Mesenteric fat pad (tissue), 1 donor: Measurements from ENCODE around the gene NRXN3. TPM values are rescaled to one million over a fixed set of nuclear protein-coding genes. Genes with fewer than 3 reads are reported as not detected.

ENCODE experiments used
- DNase-seq: peaks from one replicate; pipeline ENCODE4 v3.0.0-alpha.2; 2020; ENCODE audit warnings: low spot score
- total RNA-seq: library from RNA; stranded (reverse); fragmentation: NEBNext Ultra II Directional; extraction: Animal tissue kit (Norgen Biotek cat#: 25700); gene quantifications from one replicate; pipeline ENCODE4 v1.2.1, GENCODE V29; 2021
- donor health status: DM: yes; HTN: yes; CAD: no.

Gene NRXN3
- total RNA-seq, 1 donor from 2014 or later, result 0.84 TPM

- DNase-seq, result no peak
Measured at GRCh38 chr14:78633752-78634151, 463.6 kb downstream of the NRXN3 start.

GRCh38 chr14:78637489-78637888 is 467.3 kb downstream of the NRXN3 start:
- no peak for DNase-seq

GRCh38 chr14:78637908-78638475 is 467.8 kb downstream of the NRXN3 start:
- no peak for DNase-seq

- no peak for DNase-seq
Measured at GRCh38 chr14:78638926-78639325, 468.8 kb downstream of the NRXN3 start.

- no peak for DNase-seq
Measured at GRCh38 chr14:78644824-78645559, 474.8 kb downstream of the NRXN3 start.

DNA sequence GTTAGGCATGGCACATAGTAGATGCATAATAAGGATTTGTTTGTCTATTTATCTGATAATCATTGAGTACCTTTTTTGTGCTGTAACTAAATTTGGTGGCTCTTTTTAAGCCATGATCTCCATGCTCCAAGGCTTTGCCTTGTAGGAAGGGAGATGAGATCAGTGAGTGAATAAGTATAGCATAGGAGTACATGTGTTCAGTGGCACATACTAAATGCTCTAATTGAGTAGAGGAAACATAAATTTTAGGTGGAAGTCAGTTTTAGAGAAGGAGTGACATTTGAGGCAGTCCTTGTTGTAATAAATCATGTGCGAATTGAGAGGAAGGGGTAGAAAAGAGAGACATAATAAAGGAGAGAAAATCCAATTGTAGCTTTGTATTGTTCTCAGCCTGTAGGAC is 482.6 kb downstream of the NRXN3 start:
- no peak for DNase-seq

DNA sequence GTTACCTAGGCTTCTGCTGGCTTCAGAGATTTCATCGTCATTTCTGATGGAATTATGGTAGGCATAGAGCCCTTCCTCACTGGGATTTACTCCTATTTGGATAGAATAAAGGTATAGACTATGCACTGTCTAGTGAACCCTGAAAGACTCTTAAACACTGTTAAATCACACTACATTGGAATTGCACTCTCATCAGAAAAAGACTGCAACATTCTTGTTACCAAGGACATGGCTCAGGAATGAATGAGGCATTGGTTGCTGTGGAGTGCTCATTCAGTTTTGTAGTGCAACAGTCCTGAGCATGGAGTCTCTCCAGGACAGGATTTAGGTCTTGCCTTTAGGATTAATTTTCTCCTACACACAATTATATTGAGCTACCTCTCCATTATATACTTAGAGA is 483.0 kb downstream of the NRXN3 start:
- DNase-seq, result no peak

DNA sequence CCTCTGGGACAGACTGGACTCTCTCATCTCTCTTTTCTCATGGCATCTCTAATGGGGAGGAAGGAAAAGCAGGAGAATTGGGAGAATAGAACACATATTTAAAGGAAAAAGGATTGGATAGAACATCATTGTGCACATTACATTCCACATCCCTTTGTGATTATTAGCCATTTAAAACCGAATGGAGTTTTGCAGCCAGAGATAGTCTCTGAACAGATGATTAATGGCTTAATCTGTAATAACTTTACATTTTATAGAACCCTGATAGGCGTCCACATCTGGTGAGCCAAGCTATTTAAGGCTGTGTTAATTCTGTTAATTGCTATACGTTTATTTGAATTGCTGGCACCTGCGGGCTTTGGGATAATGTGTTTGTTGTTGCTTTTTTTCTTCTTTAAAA is 487.3 kb downstream of the NRXN3 start:
- no peak for DNase-seq

DNA sequence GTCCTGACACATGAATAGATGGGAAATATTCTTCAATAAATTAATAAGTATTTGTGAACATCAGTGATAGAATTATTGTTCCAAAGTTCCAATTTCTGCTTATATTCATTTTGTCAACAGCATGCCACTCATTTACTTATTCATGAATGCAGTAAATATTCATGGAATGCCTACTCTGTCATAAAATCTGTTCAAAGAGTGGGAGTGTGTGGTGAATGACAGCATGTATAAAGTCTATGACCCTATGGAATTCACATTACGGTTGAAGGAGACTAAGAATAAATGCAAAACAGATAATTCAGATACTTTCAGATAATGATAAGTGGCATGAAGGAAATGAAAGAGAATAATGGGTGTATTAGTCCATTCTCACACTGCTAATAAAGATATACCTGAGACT is 494.7 kb downstream of the NRXN3 start:
- no peak for DNase-seq

GRCh38 chr14:78666336-78667056 is 496.3 kb downstream of the NRXN3 start:
- no peak for DNase-seq

DNA sequence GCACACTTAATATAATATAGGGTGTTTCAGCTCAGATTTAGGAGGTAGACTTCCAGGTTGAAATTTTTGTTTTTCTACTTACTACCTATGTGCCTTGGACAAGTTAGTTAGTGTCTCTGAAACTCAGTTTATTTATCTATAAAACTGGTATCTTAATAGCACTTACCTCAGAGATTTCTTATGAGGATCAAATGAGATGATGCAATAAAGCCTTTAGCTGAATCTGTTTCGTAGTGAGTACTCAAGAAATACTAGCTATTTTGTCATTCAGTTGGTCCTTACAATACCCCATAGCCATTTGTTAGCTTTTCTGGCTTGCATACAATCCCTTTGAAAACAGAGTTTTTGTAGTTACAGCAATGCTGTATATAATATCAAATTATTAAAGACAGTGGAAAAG is 497.0 kb downstream of the NRXN3 start:
- DNase-seq, result no peak

DNA sequence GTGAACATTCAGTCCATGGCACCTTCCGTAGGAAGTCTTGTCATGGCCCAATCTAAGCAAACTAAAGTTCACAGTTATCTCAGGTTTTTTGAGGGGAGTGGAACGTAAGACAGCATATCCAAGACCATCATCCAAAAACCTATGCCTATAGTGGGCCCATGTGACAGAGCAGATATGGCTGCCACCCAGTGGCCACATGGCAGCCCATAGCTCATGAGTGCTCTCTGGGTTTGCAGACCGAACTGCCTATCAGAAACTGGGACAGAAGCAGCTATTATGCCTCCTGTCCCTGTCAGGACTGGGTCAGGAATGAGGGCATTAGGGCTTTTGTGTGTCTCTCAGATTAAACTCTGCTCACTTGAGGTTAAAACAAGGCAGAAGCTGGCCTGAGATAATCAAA is 503.7 kb downstream of the NRXN3 start:
- DNase-seq, result no peak

DNA sequence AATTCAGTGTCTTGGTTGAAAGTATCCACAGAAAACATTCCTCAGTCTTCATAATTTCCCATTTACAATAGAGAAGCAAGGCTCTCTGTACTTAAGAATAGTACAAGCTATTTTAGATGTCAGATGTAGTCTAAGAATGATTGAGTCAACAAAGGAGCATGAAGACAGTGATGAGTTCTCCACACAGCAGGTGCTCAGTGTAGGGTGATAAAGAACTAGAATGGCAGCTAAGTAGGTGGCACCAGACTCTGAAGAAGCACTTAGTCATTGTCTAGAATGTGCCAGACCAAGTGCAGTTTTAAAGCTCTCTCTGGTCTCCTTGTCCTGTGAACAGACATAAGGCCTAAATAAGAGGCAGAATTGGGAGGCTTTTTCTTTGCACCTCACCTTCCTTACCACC is 504.6 kb downstream of the NRXN3 start:
- DNase-seq, result no peak

GRCh38 chr14:78683206-78683605 is 513.0 kb downstream of the NRXN3 start:
- no peak for DNase-seq

DNA sequence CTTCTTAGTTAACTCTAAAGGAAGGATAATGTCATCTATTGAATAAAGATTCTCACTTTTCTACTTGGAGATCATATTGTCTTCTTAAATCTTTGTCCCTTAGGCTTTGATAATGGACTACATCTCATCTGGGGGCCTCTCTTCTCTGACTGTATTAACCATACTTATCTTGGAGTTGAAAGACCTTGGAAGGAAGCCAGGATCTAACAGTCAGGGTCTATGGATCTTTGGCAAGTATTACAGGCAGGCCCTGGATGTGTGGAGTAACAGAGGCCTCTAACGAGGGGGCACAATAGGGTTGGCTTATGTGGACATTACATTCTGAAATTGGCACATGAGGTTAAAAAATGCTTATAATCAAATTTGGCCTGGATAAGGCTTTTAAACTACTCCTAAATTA is 513.8 kb downstream of the NRXN3 start:
- DNase-seq, result no peak

- DNase-seq, result no peak
Measured at GRCh38 chr14:78688503-78688902, 518.3 kb downstream of the NRXN3 start.

- no peak for DNase-seq
Measured at GRCh38 chr14:78690836-78691235, 520.7 kb downstream of the NRXN3 start.

DNA sequence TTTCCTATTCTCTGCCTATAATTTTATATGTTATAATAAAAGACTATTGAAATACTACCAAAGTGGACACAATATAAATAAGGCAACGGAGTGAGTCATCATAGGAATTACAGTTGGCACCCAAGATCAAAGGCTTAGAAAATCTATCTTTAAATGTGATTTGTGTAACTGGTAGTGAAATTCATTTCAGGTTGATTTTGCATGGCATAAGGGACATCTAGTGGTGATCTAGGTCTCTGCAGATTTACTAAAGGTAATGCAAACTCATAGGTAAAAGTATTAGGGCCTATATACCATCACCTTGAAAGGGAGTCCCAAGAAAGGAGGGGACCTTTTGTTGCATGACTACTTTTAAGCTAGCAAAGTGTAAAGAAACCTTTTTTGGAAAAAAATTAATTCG is 527.2 kb downstream of the NRXN3 start:
- no peak for DNase-seq

GRCh38 chr14:78698991-78699390 is 528.8 kb downstream of the NRXN3 start:
- DNase-seq, result no peak

- no peak for DNase-seq
Measured at GRCh38 chr14:78700236-78700635, 530.1 kb downstream of the NRXN3 start.

DNA sequence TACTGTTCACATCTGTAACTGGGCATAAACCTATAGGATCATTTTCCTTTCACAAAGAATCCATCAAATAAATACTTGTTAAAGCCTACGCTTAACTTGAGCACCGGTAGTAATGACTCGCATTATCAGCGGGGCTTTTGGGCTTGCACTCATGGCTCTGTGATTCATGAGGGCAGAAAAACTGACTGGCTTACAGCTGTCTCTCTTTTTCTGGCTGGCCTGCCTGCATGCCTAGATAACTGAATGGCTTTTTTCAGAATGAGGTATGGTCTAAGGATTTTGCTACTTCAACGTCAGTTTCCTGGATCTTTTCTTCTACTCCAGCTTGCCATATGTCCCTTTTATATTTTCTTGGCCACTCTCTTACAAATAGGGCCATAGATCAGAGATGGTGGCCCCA is 531.1 kb downstream of the NRXN3 start:
- DNase-seq, result no peak

DNA sequence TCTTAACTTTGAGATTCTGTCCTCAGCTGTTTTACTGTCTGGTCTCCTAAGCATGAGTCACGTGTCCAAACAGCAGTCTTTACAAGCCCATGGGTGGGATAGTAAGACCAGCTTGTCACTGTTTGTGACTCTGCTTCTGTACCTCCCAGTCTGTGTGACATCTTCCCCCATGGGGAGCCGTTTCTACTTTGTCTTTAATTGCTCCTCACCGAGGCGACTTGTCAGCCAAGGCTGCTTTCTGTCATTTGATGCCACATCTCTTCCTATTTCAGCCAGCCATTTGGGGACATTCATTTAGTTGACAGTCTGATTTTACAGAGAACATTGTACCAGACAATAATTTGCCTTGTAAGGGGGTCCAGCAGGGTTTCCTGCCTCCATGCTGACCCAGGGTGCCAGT is 534.8 kb downstream of the NRXN3 start:
- no peak for DNase-seq

- DNase-seq, result no peak
Measured at GRCh38 chr14:78705989-78706388, 535.8 kb downstream of the NRXN3 start.
